ENCODE results near the gene TIMP1. TPM values are rescaled to one million over a fixed set of nuclear protein-coding genes. Genes with fewer than 3 reads are reported as not detected.

The TIMP1 gene
- total RNA-seq, 3 donors from 2014 or later (not counting 1 experiment from before 2014, with no cell fraction given), result 50.9 to 71.3 (median 68.6) TPM

DNA sequence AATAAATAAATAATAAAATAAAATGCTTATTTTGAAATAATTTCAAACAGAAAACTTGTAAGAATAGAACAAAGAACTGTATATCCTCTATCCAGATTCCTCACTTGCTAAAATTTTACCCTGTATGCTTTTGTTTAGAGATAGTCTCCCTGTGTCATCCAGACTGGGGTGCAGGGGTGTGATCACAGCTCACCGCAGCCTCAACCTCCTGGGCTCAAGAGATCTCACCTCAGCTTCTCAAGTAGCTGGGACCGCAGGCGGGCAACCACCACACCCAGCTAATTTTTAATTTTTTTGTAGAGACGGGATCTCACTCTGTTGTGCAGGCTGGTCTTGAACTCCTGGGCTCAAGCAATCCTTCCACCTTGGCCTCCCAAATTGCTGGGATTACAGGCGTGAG, 38.7 kb upstream of the TIMP1 start:
- TF ChIP-seq, protein P1, sequence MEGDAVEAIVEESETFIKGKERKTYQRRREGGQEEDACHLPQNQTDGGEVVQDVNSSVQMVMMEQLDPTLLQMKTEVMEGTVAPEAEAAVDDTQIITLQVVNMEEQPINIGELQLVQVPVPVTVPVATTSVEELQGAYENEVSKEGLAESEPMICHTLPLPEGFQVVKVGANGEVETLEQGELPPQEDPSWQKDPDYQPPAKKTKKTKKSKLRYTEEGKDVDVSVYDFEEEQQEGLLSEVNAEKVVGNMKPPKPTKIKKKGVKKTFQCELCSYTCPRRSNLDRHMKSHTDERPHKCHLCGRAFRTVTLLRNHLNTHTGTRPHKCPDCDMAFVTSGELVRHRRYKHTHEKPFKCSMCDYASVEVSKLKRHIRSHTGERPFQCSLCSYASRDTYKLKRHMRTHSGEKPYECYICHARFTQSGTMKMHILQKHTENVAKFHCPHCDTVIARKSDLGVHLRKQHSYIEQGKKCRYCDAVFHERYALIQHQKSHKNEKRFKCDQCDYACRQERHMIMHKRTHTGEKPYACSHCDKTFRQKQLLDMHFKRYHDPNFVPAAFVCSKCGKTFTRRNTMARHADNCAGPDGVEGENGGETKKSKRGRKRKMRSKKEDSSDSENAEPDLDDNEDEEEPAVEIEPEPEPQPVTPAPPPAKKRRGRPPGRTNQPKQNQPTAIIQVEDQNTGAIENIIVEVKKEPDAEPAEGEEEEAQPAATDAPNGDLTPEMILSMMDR (IDR thresholded peaks at IDR 0.05), result no peak
- no peaks in the 10 kb centered on the region for H3K9me3 ChIP-seq (ENCODE audit: control insufficient read depth, insufficient read depth, low read length)
- ATAC-seq (peak in 2 of 3 donors; percentile 61 to 81), DNase-seq (peak; percentile 15 to 24)
- H3K27me3 ChIP-seq (ENCODE audit: control insufficient read depth, insufficient read depth, low read length), result no peaks in the 10 kb centered on the region
- Mint-ChIP-seq H3K4me1 (peaks cover 5 to 12% of the 10 kb centered on the region in 2 donors), H3K27ac (peak overlapping the region in 1 of 2 donors; percentile 39), H3K4me3 (peak overlapping the region; percentile 9), H3K36me3 (no peaks in the 10 kb centered on the region), H3K9me3 (no peaks in the 10 kb centered on the region), H3K27me3 (ENCODE audit: low read depth in 2 of 2) (no peaks in the 10 kb centered on the region)
- WGBS (ENCODE audit: insufficient coverage), result 64% methylated on average over 2 of the region's 5 CpGs
- H3K4me1 ChIP-seq (ENCODE audit: control insufficient read depth, insufficient read depth, low read length), result peaks cover 17% of the 10 kb centered on the region
- intact Hi-C loops (cut with micrococcal nuclease), result no loop called here
- no peak overlapping the region for H3K27ac ChIP-seq (ENCODE audit: low read length)
- H3K4me3 ChIP-seq (ENCODE audit: low read length), result no peak overlapping the region
- H3K36me3 ChIP-seq (ENCODE audit: control insufficient read depth, insufficient read depth, low read length), result no peaks in the 10 kb centered on the region

DNA sequence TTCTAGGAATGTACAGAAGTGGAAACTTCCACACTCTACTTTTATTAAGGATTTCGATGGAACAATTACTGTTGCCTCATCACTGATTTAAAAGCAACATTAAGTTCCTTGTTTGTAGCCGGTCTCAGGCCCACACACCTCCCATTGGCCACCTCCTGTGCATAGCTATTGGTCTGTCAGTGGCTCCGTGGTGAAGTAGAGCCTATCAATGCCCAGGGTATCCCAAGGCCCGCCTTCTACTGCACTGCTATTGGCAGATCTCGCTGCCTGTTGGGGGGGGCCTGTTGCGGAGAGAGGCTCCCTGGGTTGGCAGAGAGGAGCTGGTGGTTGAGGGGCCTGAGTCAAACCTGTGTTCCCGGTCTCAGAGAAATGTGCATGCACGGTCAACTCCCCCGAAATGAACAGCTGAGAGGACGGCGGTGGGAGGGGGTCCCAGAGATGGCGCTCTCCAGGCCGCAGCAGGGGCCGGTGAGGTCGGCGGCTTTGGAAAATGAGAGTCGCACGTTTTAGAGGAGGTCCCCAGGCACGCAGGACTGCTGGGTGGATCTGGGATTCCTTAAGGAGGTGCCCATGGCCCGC, 26.1 kb upstream of the TIMP1 start:
- H3K4me3 ChIP-seq (ENCODE audit: low read length), result peak overlapping the region; percentile 60
- DNase-seq (peak; percentile 76 to 90), ATAC-seq (peak; percentile 82 to 95 (median 84))
- no peaks in the 10 kb centered on the region for H3K9me3 ChIP-seq (ENCODE audit: control insufficient read depth, insufficient read depth, low read length)
- TF ChIP-seq, protein P1 (IDR thresholded peaks at IDR 0.05), result no peak
- peak overlapping the region; percentile 74 for H3K27ac ChIP-seq (ENCODE audit: low read length)
- Mint-ChIP-seq H3K4me1 (peaks cover 15% of the 10 kb centered on the region in 2 donors), H3K27ac (peak overlapping the region; percentile 89 to 95), H3K36me3 (no peaks in the 10 kb centered on the region), H3K9me3 (no peaks in the 10 kb centered on the region), H3K27me3 (ENCODE audit: low read depth in 2 of 2) (no peaks in the 10 kb centered on the region), H3K4me3 (peak overlapping the region; percentile 93)
- intact Hi-C loops (cut with micrococcal nuclease), result no loop called here
- under 1% methylated on average over 20 of the region's 20 CpGs for WGBS (ENCODE audit: insufficient coverage)
- H3K4me1 ChIP-seq (ENCODE audit: control insufficient read depth, insufficient read depth, low read length), result peaks cover 8% of the 10 kb centered on the region
- H3K27me3 ChIP-seq (ENCODE audit: control insufficient read depth, insufficient read depth, low read length), result no peaks in the 10 kb centered on the region
- H3K36me3 ChIP-seq (ENCODE audit: control insufficient read depth, insufficient read depth, low read length), result no peaks in the 10 kb centered on the region

DNA sequence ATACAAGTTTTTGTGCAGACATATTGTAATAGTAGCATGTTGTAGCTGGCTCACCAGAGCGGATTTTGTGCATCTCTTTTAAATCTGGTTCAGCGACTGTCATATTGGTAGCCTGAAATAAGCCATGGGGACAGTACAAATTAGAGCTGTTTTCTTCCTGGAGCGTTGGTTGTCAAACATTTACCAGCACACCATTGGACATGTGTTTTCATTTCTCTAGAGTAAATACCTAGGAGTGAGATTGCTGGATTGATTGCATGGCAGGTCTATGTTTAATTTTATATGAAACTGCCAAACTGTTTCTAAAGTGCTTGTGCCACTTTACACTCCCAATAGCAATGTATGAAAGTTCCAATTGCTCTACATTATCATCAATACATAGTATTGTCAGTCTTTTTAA, 23.8 kb upstream of the TIMP1 start:
- WGBS (ENCODE audit: insufficient coverage), result 96% methylated on average over 2 of the region's 3 CpGs
- intact Hi-C loops (cut with micrococcal nuclease), result no loop called here

More for the DNA sequence above, 23.8 kb upstream of the TIMP1 start:
- TF ChIP-seq, protein P1 (IDR thresholded peaks at IDR 0.05), result no peak
- Histone ChIP-seq H3K4me3 (ENCODE audit: low read length) (no peak overlapping the region), H3K36me3 (ENCODE audit: control insufficient read depth, insufficient read depth, low read length) (peaks cover 8% of the 10 kb centered on the region), H3K27ac (ENCODE audit: low read length) (no peak overlapping the region), H3K27me3 (ENCODE audit: control insufficient read depth, insufficient read depth, low read length) (no peaks in the 10 kb centered on the region), H3K9me3 (ENCODE audit: control insufficient read depth, insufficient read depth, low read length) (no peaks in the 10 kb centered on the region), H3K4me1 (ENCODE audit: control insufficient read depth, insufficient read depth, low read length) (peaks cover 26% of the 10 kb centered on the region)
- Mint-ChIP-seq H3K4me3 (no peak overlapping the region), H3K36me3 (no peaks in the 10 kb centered on the region), H3K9me3 (no peaks in the 10 kb centered on the region), H3K27ac (no peak overlapping the region), H3K4me1 (peaks cover 18 to 36% of the 10 kb centered on the region in 2 donors), H3K27me3 (ENCODE audit: low read depth in 2 of 2) (no peaks in the 10 kb centered on the region)
- DNase-seq (no peak), ATAC-seq (no peak)

Data from natural killer cell (primary cell).